Esophagus squamous epithelium (tissue), 5 donors: ENCODE measurements around the gene VGLL4. TPM values are rescaled to one million over a fixed set of nuclear protein-coding genes. Genes with fewer than 3 reads are reported as not detected.
A peak's percentile ranks its signal among the peaks of the same experiment; 100 is the strongest.

ENCODE experiments used
- DNase-seq: peaks from one replicate; lab custom pipeline; 2025; lab: John Stamatoyannopoulos, UW
- H3K27ac ChIP-seq, 4 donors: fragments of 200-600 bp; sonication (generic); one replicate each; pipeline ENCODE4 v1.5.1; 2016 to 2019; ENCODE audit warnings: mild to moderate bottlenecking in 1 of 4
- H3K27me3 ChIP-seq, 4 donors: fragments of 200-600 bp; sonication (generic); 1 replicate in 3 of 4; 2 replicates in 1 of 4; pipeline versions ENCODE4 v1.5.1 to v1.6.0; 2017 to 2021; ENCODE audit warnings: antibody characterized with exemption in 1 of 4
- H3K36me3 ChIP-seq, 3 donors: fragments of 200-600 bp; sonication (generic); one replicate each; pipeline ENCODE4 v1.5.1; 2016 to 2019
- H3K4me1 ChIP-seq, 3 donors: fragments of 200-600 bp; sonication (generic); one replicate each; pipeline ENCODE4 v1.5.1; 2017 to 2019
- H3K4me3 ChIP-seq, 4 donors: fragments of 200-600 bp; sonication (generic); 1 replicate in 3 of 4; 2 replicates in 1 of 4; pipeline ENCODE4 v1.5.1; 2016 to 2019; ENCODE audit warnings: mild to moderate bottlenecking in 2 of 4, moderate library complexity in 1 of 4
- H3K9me3 ChIP-seq, 3 donors: fragments of 200-600 bp; sonication (generic); one replicate each; pipeline ENCODE4 v1.5.1; 2016 to 2019
- CTCF ChIP-seq, 6 experiments: fragments of 450-650 bp in 4 of 6; fragments of 200-600 bp in 2 of 6; sonication (generic) in 2 of 6; IDR thresholded peaks; one replicate each; pipeline ENCODE4 v1.5.1; 2016 to 2019; ENCODE audit warnings: antibody characterized with exemption in 6 of 6, mild to moderate bottlenecking in 4 of 6, moderate library complexity in 4 of 6
- POLR2A ChIP-seq, 4 donors: fragments of 450-650 bp; IDR thresholded peaks; one replicate each; pipeline ENCODE4 v1.6.1; 2017; ENCODE audit warnings: antibody characterized with exemption in 4 of 4, mild to moderate bottlenecking in 4 of 4, moderate library complexity in 3 of 4
- WGBS, 2 donors: methylation state at CpG; one replicate each; pipeline ENCODE4 v1.1.5; 2018; 5-methylcytosine and 5-hydroxymethylcytosine counted together
- intact Hi-C: fragments of 100-400 bp; cut with DNase I; formaldehyde crosslinking; loops from one replicate; pipeline ENCODE4 v1.15.0; 2022
- total RNA-seq, 4 donors: library from RNA; depleted of rRNA; stranded (reverse); fragments of >200 nt; gene quantifications; one replicate each; pipeline ENCODE4 v1.1.0, GENCODE V29; 2016
- donor health status: DM: yes; HTN: yes; CAD: no.

VGLL4 gene
- total RNA-seq, 4 donors from 2014 or later, result 31.8 to 50.0 (median 44.5) TPM

DNA sequence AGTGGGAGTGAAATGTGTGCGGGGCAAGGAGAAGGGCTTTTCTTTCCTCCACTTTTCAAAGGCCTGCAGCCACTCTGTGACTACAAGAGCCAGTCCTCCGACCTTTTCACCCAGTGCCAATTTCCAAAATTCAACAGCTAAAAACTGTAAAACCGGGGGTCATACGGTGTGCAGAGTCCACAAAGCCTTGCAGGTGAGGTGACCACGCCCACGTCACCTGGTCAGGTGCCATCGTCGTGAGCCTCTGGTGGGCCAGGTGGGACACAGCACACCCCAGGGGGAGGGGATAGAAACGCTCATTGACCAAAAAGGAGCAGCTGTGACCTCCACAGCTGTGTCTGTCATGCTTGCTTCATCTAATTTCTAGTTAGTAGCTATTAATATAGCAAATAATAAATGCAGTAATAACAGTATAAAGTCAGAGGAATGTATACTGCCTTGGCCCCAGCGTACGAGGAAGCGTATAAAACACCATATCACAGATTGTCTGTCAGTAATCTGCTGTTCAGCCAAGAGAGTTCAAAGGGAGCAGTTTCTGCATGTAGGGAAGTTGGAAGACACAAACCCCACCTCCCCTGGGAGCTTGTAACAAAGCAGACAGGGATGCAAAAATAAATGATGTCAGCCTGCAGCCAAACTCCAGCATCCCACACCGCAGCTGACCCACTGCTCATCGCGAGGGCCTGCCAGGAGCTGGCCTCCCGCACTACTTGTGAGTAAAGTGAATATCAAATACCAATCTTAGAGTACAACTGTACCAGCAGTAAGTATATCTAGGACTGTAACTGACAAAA lies 86.7 kb downstream of the VGLL4 start:
- intact Hi-C loops, result no loop called here
- Histone ChIP-seq H3K36me3 (peaks cover 3 to 81% (median 17%) of the 10 kb centered on the region in 3 donors), H3K4me3 (no peak overlapping the region), H3K9me3 (no peaks in the 10 kb centered on the region), H3K4me1 (peaks cover 40 to 92% (median 58%) of the 10 kb centered on the region in 3 donors), H3K27ac (peak overlapping the region; percentile 30 to 71 (median 62)), H3K27me3 (no peaks in the 10 kb centered on the region)
- DNase-seq, result no peak
- TF ChIP-seq POLR2A (IDR thresholded peaks at IDR 0.05), result no peak
- no peak for TF ChIP-seq CTCF (IDR thresholded peaks at IDR 0.05)
- 42 to 54% methylated on average over 16 of the region's 16 CpGs for WGBS, 2 donors

- H3K4me3 ChIP-seq, result no peak overlapping the region
- no peaks in the 10 kb centered on the region for H3K9me3 ChIP-seq
- H3K27me3 ChIP-seq, result no peaks in the 10 kb centered on the region
- TF ChIP-seq POLR2A (IDR thresholded peaks at IDR 0.05) (no peak), CTCF (IDR thresholded peaks at IDR 0.05) (no peak)
- H3K27ac ChIP-seq, result peak overlapping the region in 3 of 4 donors; percentile 36 to 59 (median 50)
- peaks cover 3 to 78% (median 17%) of the 10 kb centered on the region in 3 donors for H3K36me3 ChIP-seq
- intact Hi-C loops, result no loop called here
- no peak for DNase-seq
- peaks cover 33 to 82% (median 48%) of the 10 kb centered on the region in 3 donors for H3K4me1 ChIP-seq
- 79 to 87% methylated on average over 22 to 23 of the region's 23 CpGs for WGBS, 2 donors
These were observed 87.7 kb downstream of the VGLL4 start for GRCh38 chr3:11555881-11556633.

GRCh38 chr3:11555211-11555782 lies 88.4 kb downstream of the VGLL4 start:
- H3K27ac ChIP-seq, result peak overlapping the region in 3 of 4 donors; percentile 36 to 59 (median 50)

DNA sequence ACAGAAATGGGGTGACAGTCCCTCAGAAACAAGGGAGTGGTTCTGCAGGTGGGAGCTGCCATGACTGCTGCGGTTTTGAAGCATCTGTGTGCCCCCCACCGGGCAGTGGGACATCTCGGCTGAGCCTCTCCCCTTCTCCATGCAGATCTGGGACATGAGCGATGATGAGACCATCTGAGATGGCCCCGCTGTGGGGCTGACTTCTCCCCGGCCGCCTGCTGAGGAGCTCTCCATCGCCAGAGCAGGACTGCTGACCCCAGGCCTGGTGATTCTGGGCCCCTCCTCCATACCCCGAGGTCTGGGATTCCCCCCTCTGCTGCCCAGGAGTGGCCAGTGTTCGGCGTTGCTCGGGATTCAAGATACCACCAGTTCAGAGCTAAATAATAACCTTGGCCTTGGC lies 89.0 kb downstream of the VGLL4 start:
- no peak for DNase-seq
- no peak for TF ChIP-seq CTCF (IDR thresholded peaks at IDR 0.05)
- TF ChIP-seq POLR2A (IDR thresholded peaks at IDR 0.05), result no peak
- intact Hi-C loops, result no loop called here

More at GRCh38 chr3:11555211-11555782, 88.4 kb downstream of the VGLL4 start:
- H3K9me3 ChIP-seq, result no peaks in the 10 kb centered on the region
- no peaks in the 10 kb centered on the region for H3K27me3 ChIP-seq
- no CpG with 5 or more reads among the region's 13 CpGs for WGBS, 2 donors
- DNase-seq, result no peak
- H3K36me3 ChIP-seq, result peaks cover 3 to 70% (median 17%) of the 10 kb centered on the region in 3 donors
- peaks cover 27 to 75% (median 44%) of the 10 kb centered on the region in 3 donors for H3K4me1 ChIP-seq
- TF ChIP-seq CTCF (IDR thresholded peaks at IDR 0.05), result no peak
- TF ChIP-seq POLR2A (IDR thresholded peaks at IDR 0.05), result no peak
- intact Hi-C loops, result no loop called here
- no peak overlapping the region for H3K4me3 ChIP-seq

More for the DNA sequence above, 89.0 kb downstream of the VGLL4 start:
- peaks cover 3 to 64% (median 17%) of the 10 kb centered on the region in 3 donors for H3K36me3 ChIP-seq
- H3K27ac ChIP-seq, result peak overlapping the region in 3 of 4 donors; percentile 36 to 74 (median 59)
- H3K9me3 ChIP-seq, result no peaks in the 10 kb centered on the region
- H3K4me1 ChIP-seq, result peaks cover 25 to 68% (median 40%) of the 10 kb centered on the region in 3 donors
- 89 to 93% methylated on average over 5 to 8 of the region's 12 CpGs for WGBS, 2 donors
- no peaks in the 10 kb centered on the region for H3K27me3 ChIP-seq
- H3K4me3 ChIP-seq, result no peak overlapping the region
